HG03095 (cell line): Measurements from ENCODE around the gene GIMAP5.
A peak's percentile ranks its signal among the peaks of the same experiment; 100 is the strongest.

ENCODE experiments used
- ATAC-seq: cut with Tn5 transposase; IDR thresholded peaks from one replicate; pipeline ENCODE4 v1.9.1; 2021; ENCODE audit warnings: moderate library complexity; ENCODE audit not compliant: unreplicated experiment

GIMAP5 gene

GRCh38 chr7:150734254-150734653 is 3.0 kb upstream of the GIMAP5 start:
- ATAC-seq, result no peak

DNA sequence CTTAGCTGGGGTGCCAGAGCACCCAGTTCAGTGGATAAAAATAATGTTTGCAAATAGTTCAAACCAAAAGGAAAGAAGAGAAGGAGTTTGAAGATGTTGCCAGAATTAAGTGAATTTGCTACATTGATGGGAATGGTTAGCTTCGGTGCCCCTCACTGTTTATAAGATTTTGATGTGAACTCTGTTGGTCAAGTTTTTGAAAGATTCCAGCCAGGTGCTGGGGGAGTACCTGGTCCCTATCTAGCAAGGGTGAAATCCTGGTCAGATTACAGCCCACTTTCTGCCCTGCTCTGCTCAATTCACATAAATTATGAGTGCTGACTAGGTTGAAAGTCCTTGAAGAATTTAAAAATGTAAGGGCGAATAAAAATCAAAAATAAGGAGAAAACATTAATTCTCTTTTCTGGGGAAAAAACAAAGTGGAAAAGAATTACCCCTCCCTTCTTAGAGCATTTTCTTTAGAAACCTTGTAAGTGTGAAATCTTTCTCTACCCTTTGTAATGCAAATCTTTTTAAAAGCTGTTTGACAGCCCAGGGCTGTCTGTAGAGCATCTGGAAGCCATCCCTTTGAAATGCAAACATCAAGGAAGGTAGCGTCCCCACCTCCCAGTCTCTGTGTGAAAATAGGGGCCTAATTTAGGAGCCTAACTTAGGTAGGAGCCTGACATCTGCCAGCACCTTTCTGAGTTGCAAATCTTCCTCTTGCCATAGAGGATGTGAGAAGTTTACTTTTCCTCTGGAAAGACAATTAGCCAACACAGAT is 1.4 kb upstream of the GIMAP5 start:
- ATAC-seq, result no peak

GRCh38 chr7:150736864-150737263 is 354 bp upstream of the GIMAP5 start:
- no peak for ATAC-seq

GRCh38 chr7:150738092-150738491 is 874 bp downstream of the GIMAP5 start:
- ATAC-seq, result no peak

DNA sequence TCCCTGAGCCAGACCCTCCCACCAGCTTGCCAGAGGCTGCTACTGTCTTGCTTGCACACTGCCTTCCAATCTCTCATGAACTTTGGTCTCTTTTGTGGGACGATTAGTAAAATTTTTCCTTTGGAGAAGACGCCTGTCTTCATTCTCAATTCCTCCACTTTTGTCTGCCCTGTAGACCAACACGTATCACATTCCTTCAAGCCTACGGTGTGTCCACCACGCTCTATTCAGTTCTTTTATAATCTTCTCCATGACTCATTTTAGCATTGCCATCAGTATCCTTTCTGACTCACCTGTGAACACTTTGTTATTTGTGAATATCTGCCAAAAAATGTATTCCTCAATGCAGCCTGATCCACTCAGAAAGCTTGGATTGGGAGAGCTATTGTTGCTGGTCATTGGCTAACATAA is 1.4 kb downstream of the GIMAP5 start:
- ATAC-seq, result no peak

DNA sequence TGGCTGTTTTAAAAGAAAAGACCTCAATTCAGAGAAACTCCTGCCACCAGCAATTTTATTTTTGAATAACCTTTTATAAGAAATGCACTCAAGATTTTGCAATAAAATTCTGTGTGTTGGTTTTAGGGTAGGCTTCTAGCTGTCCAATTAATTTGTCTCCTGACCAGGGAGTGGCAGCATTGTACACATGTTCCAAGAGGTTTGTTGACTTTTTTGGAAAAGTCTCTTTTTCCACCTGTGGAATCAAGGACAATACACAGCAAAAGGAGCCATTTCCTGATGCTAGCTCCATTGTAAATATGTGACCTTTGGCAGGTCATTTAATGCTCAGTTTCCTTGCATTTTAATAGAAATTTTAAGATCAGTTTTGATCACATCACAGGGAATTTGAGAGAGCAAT is 1.8 kb downstream of the GIMAP5 start:
- no peak for ATAC-seq

DNA sequence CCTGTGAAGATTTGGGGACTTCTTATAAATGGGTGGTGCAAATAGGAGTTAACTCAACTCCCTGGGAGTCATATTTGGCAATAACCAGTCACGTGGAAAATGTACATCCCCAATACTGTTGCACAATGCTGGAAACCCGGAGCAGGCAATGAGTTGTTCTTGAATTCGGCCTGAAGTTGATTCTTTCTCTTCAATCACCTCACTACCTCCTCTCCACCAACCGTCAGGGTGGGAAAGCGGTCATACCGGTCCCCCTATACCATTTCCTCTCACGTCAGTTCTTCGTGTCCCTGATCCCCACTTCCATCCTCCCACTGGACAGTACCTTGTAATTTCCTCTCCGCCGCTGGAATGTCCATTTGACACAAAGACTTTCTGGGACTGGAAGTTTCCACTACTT is 2.8 kb downstream of the GIMAP5 start:
- ATAC-seq, result no peak

- no peak for ATAC-seq
Observed at GRCh38 chr7:150742286-150742968, 5.2 kb downstream of the GIMAP5 start.

GRCh38 chr7:150744041-150744656 is 6.9 kb downstream of the GIMAP5 start:
- ATAC-seq, result no peak

GRCh38 chr7:150745086-150745485 is 7.9 kb downstream of the GIMAP5 start:
- no peak for ATAC-seq

DNA sequence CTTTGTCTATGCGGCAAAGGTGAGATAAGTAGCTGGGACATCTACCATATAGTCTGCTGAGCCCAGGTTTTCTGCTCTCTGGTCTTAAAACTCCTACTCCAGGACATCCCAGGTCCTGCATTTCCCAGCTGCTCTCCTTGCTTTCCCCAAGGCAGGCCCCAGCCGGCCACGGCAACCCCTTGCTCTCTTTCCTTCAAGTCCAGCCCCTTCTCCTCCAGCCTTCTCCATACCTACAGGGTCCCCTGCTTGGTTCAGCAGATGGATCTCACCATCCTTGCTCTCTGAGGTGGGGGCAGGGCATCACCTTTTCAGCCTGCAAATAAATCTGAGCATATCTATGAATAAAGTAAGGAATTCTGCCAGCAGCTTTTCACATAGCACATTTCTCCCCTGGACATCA is 8.7 kb downstream of the GIMAP5 start:
- ATAC-seq, result no peak

DNA sequence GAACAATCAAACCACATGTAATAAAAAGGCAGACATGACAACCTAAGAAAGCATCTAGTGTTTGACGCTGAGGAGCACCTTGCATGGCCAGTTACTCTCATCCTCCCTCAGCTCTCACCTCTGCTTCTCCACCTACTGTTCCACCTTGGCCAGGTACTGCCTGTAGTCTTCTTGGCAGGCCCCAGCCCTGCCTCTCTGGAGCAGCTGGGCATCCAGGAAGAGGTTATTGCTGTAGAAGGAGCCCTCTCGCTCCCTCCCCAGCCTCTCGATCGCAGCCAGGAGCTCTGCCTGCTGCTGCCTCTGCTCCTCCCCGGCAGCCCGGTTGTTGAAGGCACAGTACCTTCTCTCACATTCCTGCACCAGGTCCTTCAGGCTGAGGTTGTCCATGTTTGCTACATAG is 9.7 kb downstream of the GIMAP5 start:
- ATAC-seq, result no peak

DNA sequence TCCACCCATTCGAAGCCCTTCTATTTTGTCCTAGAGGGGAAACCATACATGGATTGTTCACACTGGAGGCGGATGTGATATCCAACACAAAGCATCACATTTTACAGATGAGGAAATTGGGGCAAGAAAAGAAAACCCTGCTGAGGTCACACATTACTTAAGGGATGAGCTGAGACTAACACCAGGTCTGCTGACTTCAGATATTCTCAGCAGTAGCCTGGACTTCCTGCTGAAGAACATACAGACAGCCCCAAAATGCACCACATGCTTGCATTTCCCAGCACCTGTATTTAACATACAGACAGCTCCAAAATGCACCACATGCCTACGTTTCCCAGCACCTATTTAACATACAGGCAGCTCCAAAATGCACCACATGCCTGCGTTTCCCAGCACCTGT is 11.2 kb downstream of the GIMAP5 start:
- ATAC-seq, result no peak

DNA sequence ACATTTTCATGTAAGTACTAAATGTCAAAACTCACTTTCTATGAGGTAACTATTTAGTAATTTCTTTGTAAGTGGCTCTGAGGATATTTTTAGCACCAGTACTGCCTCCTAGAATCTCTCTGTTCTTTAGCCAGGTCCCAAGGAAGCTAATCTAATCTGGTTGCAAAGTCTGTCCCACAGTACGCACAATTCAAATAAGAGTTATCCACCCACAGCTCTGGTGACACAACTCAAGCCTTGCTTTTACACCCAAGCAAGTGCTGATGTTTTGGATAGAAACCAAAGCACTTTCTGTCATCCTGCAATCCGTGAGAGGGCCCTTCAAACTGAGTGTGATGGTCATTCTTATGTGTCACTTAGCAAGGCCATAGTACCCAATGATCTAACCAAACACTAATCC is 14.5 kb downstream of the GIMAP5 start:
- no peak for ATAC-seq

DNA sequence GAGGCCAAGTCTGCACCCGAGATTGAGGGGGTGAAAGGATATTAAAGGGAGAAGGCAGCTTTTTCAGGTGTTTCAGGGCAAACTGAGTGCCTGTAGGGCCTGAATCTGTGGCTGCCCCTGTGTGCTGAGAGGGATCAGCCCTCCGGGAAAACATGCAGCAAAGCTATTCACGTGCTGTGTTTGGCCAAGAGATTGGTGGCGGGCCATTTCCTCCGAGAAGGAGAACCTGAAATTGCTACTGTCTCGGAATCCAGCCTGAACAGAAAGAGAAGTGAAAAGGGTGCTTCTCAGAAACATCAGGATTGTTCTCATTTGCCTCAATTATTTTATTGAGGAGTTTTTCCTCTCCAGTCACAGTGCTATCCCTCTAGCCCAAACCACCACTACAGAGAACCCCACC is 16.0 kb downstream of the GIMAP5 start:
- no peak for ATAC-seq

GRCh38 chr7:150753826-150754603 is 16.8 kb downstream of the GIMAP5 start:
- no peak for ATAC-seq

GRCh38 chr7:150754951-150755350 is 17.7 kb downstream of the GIMAP5 start:
- peak; percentile 18 for ATAC-seq

DNA sequence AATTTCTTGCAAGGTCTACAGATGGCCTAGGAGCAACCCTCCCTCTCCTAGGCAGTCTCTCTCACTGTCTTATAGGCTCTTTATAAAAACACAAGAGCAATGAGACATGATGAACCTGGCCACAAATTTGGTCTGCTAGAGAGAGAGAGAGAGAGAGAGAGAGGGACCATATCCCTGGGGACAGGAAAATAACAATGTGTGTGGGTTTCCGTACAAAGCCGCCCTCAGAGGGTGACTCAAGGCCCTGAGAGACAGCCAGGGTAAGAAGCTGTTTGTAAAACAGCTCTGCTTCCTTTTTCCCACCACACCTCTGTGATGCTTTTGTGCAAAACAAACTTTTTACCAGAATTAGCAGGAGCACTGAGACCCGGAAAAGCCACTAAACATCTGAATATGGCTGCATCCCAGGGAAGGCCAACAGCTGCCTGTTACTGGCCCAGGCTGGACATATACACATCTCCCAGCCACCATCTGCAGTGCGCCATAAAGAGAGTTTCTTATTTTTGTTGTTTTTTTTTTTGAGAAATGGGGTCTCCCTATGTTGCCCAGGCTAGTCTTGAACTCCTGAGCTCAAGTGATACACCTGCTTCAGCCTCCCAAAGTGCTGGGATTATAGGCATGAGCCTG is 18.4 kb downstream of the GIMAP5 start:
- ATAC-seq, result peak; percentile 53

GRCh38 chr7:150756166-150756565 is 18.9 kb downstream of the GIMAP5 start:
- ATAC-seq, result no peak

GRCh38 chr7:150756858-150757257 is 19.6 kb downstream of the GIMAP5 start:
- ATAC-seq, result no peak

- ATAC-seq, result no peak
Observed at GRCh38 chr7:150759479-150759878, 22.3 kb downstream of the GIMAP5 start.
